NCI-H510A (cell line): ENCODE data around the gene TENM3.
"Not testable (repeated sequence)": the region's sequence is repeated elsewhere in the genome, so short reads cannot be mapped to it uniquely, and the experiment has no call there.

Experiments used
- DNase-seq: peaks from one replicate; lab custom pipeline; 2025; lab: John Stamatoyannopoulos, UW

Gene TENM3

GRCh38 chr4:182810103-182810615 lies 567.0 kb downstream of the TENM3 start:
- no peak for DNase-seq

GRCh38 chr4:182812916-182813315 lies 569.7 kb downstream of the TENM3 start:
- DNase-seq, result no peak

GRCh38 chr4:182814065-182814464 lies 570.9 kb downstream of the TENM3 start:
- DNase-seq, result not testable (repeated sequence)

GRCh38 chr4:182818926-182819730 lies 575.9 kb downstream of the TENM3 start:
- DNase-seq, result no peak

GRCh38 chr4:182819751-182820150 lies 576.5 kb downstream of the TENM3 start:
- DNase-seq, result no peak

- no peak for DNase-seq
These were observed 579.4 kb downstream of the TENM3 start for GRCh38 chr4:182822554-182822953.

GRCh38 chr4:182823576-182823975 lies 580.4 kb downstream of the TENM3 start:
- DNase-seq, result no peak

- DNase-seq, result no peak
These were observed 581.8 kb downstream of the TENM3 start for GRCh38 chr4:182825003-182825402.

GRCh38 chr4:182825786-182826185 lies 582.6 kb downstream of the TENM3 start:
- no peak for DNase-seq

GRCh38 chr4:182826391-182826790 lies 583.2 kb downstream of the TENM3 start:
- DNase-seq, result no peak

GRCh38 chr4:182827166-182827565 lies 584.0 kb downstream of the TENM3 start:
- DNase-seq, result no peak

- no peak for DNase-seq
These were observed 584.8 kb downstream of the TENM3 start for GRCh38 chr4:182827954-182828353.

GRCh38 chr4:182828360-182829025 lies 585.3 kb downstream of the TENM3 start:
- DNase-seq, result no peak

- no peak for DNase-seq
These were observed 586.0 kb downstream of the TENM3 start for GRCh38 chr4:182829196-182829595.

GRCh38 chr4:182831376-182831775 lies 588.2 kb downstream of the TENM3 start:
- no peak for DNase-seq

GRCh38 chr4:182832352-182833120 lies 589.3 kb downstream of the TENM3 start:
- DNase-seq, result no peak

GRCh38 chr4:182835006-182835740 lies 592.0 kb downstream of the TENM3 start:
- DNase-seq, result no peak

- no peak for DNase-seq
These were observed 594.6 kb downstream of the TENM3 start for GRCh38 chr4:182837831-182838230.

GRCh38 chr4:182838535-182838934 lies 595.3 kb downstream of the TENM3 start:
- no peak for DNase-seq

- no peak for DNase-seq
These were observed 596.1 kb downstream of the TENM3 start for GRCh38 chr4:182839256-182839655.

GRCh38 chr4:182840108-182840507 lies 596.9 kb downstream of the TENM3 start:
- no peak for DNase-seq

- no peak for DNase-seq
These were observed 599.0 kb downstream of the TENM3 start for GRCh38 chr4:182842104-182842600.
